HG03378 (cell line): Measurements from ENCODE around the gene RBM28.

Experiments used
- ATAC-seq: cut with Tn5 transposase; IDR thresholded peaks from one replicate; pipeline ENCODE4 v1.9.1; 2021; ENCODE audit warnings: mild to moderate bottlenecking, moderate library complexity; ENCODE audit not compliant: unreplicated experiment

Gene RBM28

DNA sequence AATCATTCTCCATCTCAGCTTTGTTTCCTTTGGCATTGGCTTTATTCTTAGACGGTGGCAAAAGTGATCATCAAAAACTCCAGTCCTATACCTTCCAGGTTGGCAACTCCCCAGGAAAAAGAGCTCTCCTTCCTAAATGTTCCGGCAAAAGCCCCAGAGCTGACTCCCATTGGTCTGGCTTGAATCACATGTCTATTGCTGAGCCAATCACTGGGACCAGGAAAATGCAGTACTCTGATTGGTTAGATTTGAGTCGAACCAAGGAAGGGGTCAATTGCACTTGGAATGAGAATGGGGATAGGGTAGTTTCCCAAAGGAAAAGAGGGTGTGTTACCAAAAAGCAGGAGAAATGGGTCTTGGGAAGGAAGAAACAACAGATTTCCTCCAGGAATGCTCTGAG, 80.3 kb downstream of the RBM28 start:
- no peak for ATAC-seq

- ATAC-seq: no peak
These were observed 81.3 kb downstream of the RBM28 start for GRCh38 chr7:128262273-128263028.

GRCh38 chr7:128260069-128260795, 83.5 kb downstream of the RBM28 start:
- no peak for ATAC-seq

- ATAC-seq: no peak
These were observed 84.3 kb downstream of the RBM28 start for GRCh38 chr7:128259131-128260061.

- ATAC-seq: no peak
These were observed 86.2 kb downstream of the RBM28 start for GRCh38 chr7:128257458-128257857.

DNA sequence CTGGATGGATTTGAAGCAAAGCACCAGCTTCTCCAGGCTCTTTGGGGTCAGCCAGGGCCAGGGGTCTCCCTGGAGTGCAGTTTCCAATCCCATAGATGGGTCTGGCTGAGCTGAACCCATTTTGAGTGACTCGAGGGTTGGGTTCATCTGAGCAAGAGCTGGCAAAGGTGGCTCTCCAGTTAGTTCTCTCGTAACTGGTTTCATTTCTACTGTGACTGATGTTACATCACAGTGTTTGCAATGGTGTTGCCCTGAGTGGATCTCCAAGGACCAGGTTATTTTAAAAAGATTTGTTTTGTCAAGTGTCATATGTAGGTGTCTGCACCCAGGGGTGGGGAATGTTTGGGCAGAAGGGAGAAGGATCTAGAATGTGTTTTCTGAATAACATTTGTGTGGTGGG, 88.4 kb downstream of the RBM28 start:
- ATAC-seq: no peak

GRCh38 chr7:128254470-128254869, 89.2 kb downstream of the RBM28 start:
- ATAC-seq: no peak

DNA sequence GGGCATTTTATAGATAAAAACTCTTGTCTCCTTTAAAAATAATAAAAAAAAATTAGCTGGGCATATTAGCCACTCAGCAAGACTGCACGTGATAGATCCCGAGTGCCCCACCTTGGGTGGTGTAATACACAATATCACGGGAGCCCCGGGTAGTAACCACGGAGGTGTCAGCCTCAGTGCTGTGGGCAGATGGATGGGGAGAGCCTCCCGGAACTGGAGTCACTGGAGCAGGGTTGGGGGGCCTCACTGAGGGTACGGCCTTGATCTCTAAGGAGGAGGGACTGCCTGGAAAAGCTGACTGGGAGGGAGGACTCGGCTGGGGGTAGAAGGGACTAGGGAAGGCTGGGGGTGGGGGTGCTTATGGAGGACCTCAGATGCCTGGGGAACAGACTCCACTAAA, 90.0 kb downstream of the RBM28 start:
- ATAC-seq: no peak

GRCh38 chr7:128251337-128251736, 92.4 kb downstream of the RBM28 start:
- no peak for ATAC-seq
